H1 (cell line): Measurements from ENCODE around the gene XPNPEP1.

ENCODE experiments used
- CHD2 ChIP-seq: IDR thresholded peaks from 2 replicates; pipeline ENCODE4 v1.6.1; 2012; ENCODE audit warnings: low read length, improper control_type of control experiment
- GABPA ChIP-seq: IDR thresholded peaks from 2 replicates; pipeline ENCODE4 v1.6.1; 2011; ENCODE audit warnings: mild to moderate bottlenecking, low read length, moderate library complexity, borderline replicate concordance; ENCODE audit not compliant: insufficient read depth
- GTF2F1 ChIP-seq: IDR thresholded peaks from 2 replicates; pipeline ENCODE4 v1.6.1; 2012; ENCODE audit warnings: low read depth, low read length, improper control_type of control experiment, borderline replicate concordance
- POLR2A ChIP-seq, 2 experiments: IDR thresholded peaks; 1 replicate in 1 of 2; 2 replicates in 1 of 2; pipeline ENCODE4 v1.6.1; 2011; ENCODE audit warnings: low read depth in 2 of 2, low read length in 2 of 2, mild to moderate bottlenecking in 2 of 2; ENCODE audit errors: control extremely low read depth in 1 of 2
- RNF2 ChIP-seq: fragments of 200-900, 300-1000 bp; sonication (generic); IDR thresholded peaks from 2 replicates; pipeline ENCODE4 v1.7.1; 2016; ENCODE audit warnings: borderline replicate concordance, low read depth, mild to moderate bottlenecking, antibody characterized with exemption, low read length; ENCODE audit not compliant: poor library complexity, severe bottlenecking; ENCODE audit errors: missing control alignments
- TBP ChIP-seq: IDR thresholded peaks from 2 replicates; pipeline ENCODE4 v1.6.1; 2011; ENCODE audit warnings: low read depth, low read length, improper control_type of control experiment
- TCF12 ChIP-seq: IDR thresholded peaks from 2 replicates; pipeline ENCODE4 v1.6.1; 2011; ENCODE audit warnings: low read depth, mild to moderate bottlenecking, low read length
- TF ChIP-seq, protein P1 (sequence below), 3 experiments: IDR thresholded peaks; 1 replicate in 2 of 3; 2 replicates in 1 of 3; pipeline versions ENCODE4 v1.5.1 to v1.6.1; 2011; ENCODE audit warnings: low read length in 3 of 3, mild to moderate bottlenecking in 3 of 3, inconsistent platforms in 2 of 3, low read depth in 1 of 3, moderate library complexity in 1 of 3; ENCODE audit not compliant: insufficient read depth in 1 of 3; ENCODE audit errors: control extremely low read depth in 1 of 3

DNA sequence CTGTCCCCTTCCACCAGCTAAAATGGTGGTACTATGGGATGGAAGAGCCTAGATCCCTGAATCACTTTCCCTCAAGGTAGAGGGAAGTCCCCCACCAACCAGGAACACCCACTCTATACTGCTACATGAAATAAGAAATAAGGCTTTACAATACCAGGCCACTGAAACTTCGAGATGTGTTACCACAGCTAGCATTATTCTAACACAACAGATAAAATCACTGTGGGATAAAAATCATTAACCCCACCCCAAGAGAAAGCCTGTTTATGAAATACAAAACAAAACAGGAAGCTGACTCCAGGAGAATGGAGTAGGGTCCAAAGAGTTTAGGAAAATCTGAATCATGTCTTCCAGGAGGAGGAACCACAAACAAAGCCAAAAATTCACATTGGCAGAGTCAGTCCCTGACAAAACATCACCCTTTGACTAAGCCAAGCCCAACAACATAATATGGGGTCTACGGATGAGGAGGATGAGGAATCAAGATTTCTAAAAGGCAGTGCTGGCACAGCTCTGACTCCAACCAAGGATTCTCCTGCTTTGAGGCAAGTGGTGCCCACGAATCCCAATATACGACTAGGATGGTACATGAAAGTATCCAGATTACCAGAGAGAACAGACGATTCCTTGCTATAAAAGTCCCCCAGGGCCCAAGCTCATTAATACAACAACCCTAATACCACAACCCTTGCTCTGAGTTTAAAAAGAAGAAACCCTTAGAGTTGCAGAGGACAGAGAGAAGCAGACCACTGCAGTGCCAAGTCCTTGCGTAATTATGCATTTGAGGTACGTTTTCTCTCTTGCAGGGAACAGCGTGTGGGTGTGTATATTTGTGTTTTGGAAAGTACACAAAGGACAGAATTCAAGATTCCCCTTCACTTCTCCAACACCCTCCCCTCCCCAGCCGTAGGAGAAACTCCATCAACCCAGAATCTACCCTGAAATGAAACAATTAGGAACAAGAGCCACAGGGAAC is 23.7 kb downstream of the XPNPEP1 start:
- TF ChIP-seq POLR2A (IDR thresholded peaks at IDR 0.05; ENCODE audit: control extremely low read depth in 1 of 2, low read depth in 2 of 2, low read length in 2 of 2) (no peak), RNF2 (no peak), GTF2F1 (no peak), CHD2 (no peak), GABPA (no peak), TBP (no peak), TCF12 (no peak)
- TF ChIP-seq, protein P1, sequence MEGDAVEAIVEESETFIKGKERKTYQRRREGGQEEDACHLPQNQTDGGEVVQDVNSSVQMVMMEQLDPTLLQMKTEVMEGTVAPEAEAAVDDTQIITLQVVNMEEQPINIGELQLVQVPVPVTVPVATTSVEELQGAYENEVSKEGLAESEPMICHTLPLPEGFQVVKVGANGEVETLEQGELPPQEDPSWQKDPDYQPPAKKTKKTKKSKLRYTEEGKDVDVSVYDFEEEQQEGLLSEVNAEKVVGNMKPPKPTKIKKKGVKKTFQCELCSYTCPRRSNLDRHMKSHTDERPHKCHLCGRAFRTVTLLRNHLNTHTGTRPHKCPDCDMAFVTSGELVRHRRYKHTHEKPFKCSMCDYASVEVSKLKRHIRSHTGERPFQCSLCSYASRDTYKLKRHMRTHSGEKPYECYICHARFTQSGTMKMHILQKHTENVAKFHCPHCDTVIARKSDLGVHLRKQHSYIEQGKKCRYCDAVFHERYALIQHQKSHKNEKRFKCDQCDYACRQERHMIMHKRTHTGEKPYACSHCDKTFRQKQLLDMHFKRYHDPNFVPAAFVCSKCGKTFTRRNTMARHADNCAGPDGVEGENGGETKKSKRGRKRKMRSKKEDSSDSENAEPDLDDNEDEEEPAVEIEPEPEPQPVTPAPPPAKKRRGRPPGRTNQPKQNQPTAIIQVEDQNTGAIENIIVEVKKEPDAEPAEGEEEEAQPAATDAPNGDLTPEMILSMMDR (IDR thresholded peaks at IDR 0.05; ENCODE audit: control extremely low read depth in 1 of 3, insufficient read depth in 1 of 3, low read depth in 1 of 3, low read length in 3 of 3) = no peak
